ENCODE data around the gene CAPN13. TPM values are rescaled to one million over a fixed set of nuclear protein-coding genes. Genes with fewer than 3 reads are reported as not detected.

The CAPN13 gene
- total and polyA plus RNA-seq, 2 donors (not counting 3 experiments of a cell fraction or from before 2014, with no cell fraction given), result not detected

GRCh38 chr2:30730736-30731647 is 76.3 kb downstream of the CAPN13 start:
- no peak for FAIRE-seq

GRCh38 chr2:30729031-30729430 is 78.2 kb downstream of the CAPN13 start:
- no peaks in the 10 kb centered on the region for H3K27me3 ChIP-seq (ENCODE audit: control insufficient read depth in 2 of 2, insufficient read depth in 2 of 2, low read length in 2 of 2)
- ChIA-PET CTCF (no interaction called here), POLR2A (no interaction called here)
- no peaks in the 10 kb centered on the region for H3K9me3 ChIP-seq (replicated peaks; ENCODE audit: control insufficient read depth, insufficient read depth, low read length)
- H3K4me2 ChIP-seq (ENCODE audit: insufficient read depth, low read length), result no peak overlapping the region
- no peak overlapping the region for H2AFZ ChIP-seq (ENCODE audit: low read depth, low read length)
- BruUV-seq (replicated peaks), result no TSS peak
- no peak overlapping the region for H3K27ac ChIP-seq (ENCODE audit: insufficient read depth, low read depth, low read length)
- H3K9me1 ChIP-seq (replicated peaks; ENCODE audit: control insufficient read depth, extremely low read depth, insufficient read depth, low read length), result no peaks in the 10 kb centered on the region
- no peak overlapping the region for H3K9ac ChIP-seq (replicated peaks; ENCODE audit: extremely low read depth, insufficient read depth, low read length)
- H3K4me3 ChIP-seq (replicated peaks in 1 of 3; ENCODE audit: insufficient read depth in 1 of 3, low read depth in 1 of 3, low read length in 3 of 3), result no peak overlapping the region
- H4K20me1 ChIP-seq (replicated peaks; ENCODE audit: control insufficient read depth, extremely low read depth, insufficient read depth, low read length), result no peaks in the 10 kb centered on the region
- no peaks in the 10 kb centered on the region for H3K36me3 ChIP-seq (ENCODE audit: control insufficient read depth in 2 of 2, extremely low read depth in 1 of 2, insufficient read depth in 2 of 2, low read length in 2 of 2)
- TF ChIP-seq JUN (IDR thresholded peaks at IDR 0.05; ENCODE audit: borderline replicate concordance, insufficient read depth, insufficient read length, low read depth), result no peak
- no peak for TF ChIP-seq POLR2AphosphoS5 (IDR thresholded peaks at IDR 0.05; ENCODE audit: insufficient read depth, low read depth, low read length)
- TF ChIP-seq GATA2 (IDR thresholded peaks at IDR 0.05; ENCODE audit: insufficient read depth, insufficient read length, low read depth, low read length), result no peak
- TF ChIP-seq MAX (IDR thresholded peaks at IDR 0.05; ENCODE audit: insufficient read depth, insufficient read length), result no peak
- TF ChIP-seq POLR2A (IDR thresholded peaks at IDR 0.05; ENCODE audit: low read depth, low read length), result no peak
- TF ChIP-seq CTCF (IDR thresholded peaks at IDR 0.05; ENCODE audit: extremely low read depth in 1 of 2, insufficient read depth in 1 of 2, low read depth in 1 of 2, low read length in 2 of 2), result no peak
- TF ChIP-seq EZH2 (IDR thresholded peaks at IDR 0.05; ENCODE audit: borderline replicate concordance, low read depth, low read length, severe bottlenecking), result no peak
- no peak for TF ChIP-seq MYC (IDR thresholded peaks at IDR 0.05; ENCODE audit: low read depth, low read length)
- TF ChIP-seq FOS (IDR thresholded peaks at IDR 0.05; ENCODE audit: borderline replicate concordance, insufficient read depth, low read length), result no peak
- no peak for DNase-seq (ENCODE audit: low read depth, low spot score)
- intact Hi-C loops (cut with micrococcal nuclease) (no loop called here), dilution Hi-C loops (cut with MboI; ENCODE audit: extremely low pct_ligation_motif_present, low sequenced_read_pairs) (no loop called here)
- no peaks in the 10 kb centered on the region for H3K79me2 ChIP-seq (ENCODE audit: control insufficient read depth, insufficient read depth, low read length)
- no peak for FAIRE-seq
- H3K4me1 ChIP-seq (ENCODE audit: control insufficient read depth, extremely low read depth, insufficient read depth, low read length), result no peaks in the 10 kb centered on the region

More at GRCh38 chr2:30730736-30731647, 76.3 kb downstream of the CAPN13 start:
- H3K9me1 ChIP-seq (replicated peaks; ENCODE audit: control insufficient read depth, extremely low read depth, insufficient read depth, low read length), result no peaks in the 10 kb centered on the region
- no peak overlapping the region for H2AFZ ChIP-seq (ENCODE audit: low read depth, low read length)
- H3K4me1 ChIP-seq (ENCODE audit: control insufficient read depth, extremely low read depth, insufficient read depth, low read length), result no peaks in the 10 kb centered on the region
- intact Hi-C loops (cut with micrococcal nuclease), result no loop called here
- TF ChIP-seq FOS (IDR thresholded peaks at IDR 0.05; ENCODE audit: borderline replicate concordance, insufficient read depth, low read length) (no peak), GATA2 (IDR thresholded peaks at IDR 0.05; ENCODE audit: insufficient read depth, insufficient read length, low read depth, low read length) (no peak), JUN (IDR thresholded peaks at IDR 0.05; ENCODE audit: borderline replicate concordance, insufficient read depth, insufficient read length, low read depth) (no peak), MAX (IDR thresholded peaks at IDR 0.05; ENCODE audit: insufficient read depth, insufficient read length) (no peak), EZH2 (IDR thresholded peaks at IDR 0.05; ENCODE audit: borderline replicate concordance, low read depth, low read length, severe bottlenecking) (no peak), MYC (IDR thresholded peaks at IDR 0.05; ENCODE audit: low read depth, low read length) (no peak)
- H3K36me3 ChIP-seq (ENCODE audit: control insufficient read depth in 2 of 2, extremely low read depth in 1 of 2, insufficient read depth in 2 of 2, low read length in 2 of 2), result no peaks in the 10 kb centered on the region
- no peaks in the 10 kb centered on the region for H3K9me3 ChIP-seq (replicated peaks; ENCODE audit: control insufficient read depth, insufficient read depth, low read length)
- no peak overlapping the region for H3K4me2 ChIP-seq (ENCODE audit: insufficient read depth, low read length)
- no peaks in the 10 kb centered on the region for H3K79me2 ChIP-seq (ENCODE audit: control insufficient read depth, insufficient read depth, low read length)
- CTCF ChIA-PET, result no interaction called here
- no peaks in the 10 kb centered on the region for H3K27me3 ChIP-seq (ENCODE audit: control insufficient read depth in 2 of 2, insufficient read depth in 2 of 2, low read length in 2 of 2)
- DNase-seq (ENCODE audit: low read depth, low spot score), result no peak
- H4K20me1 ChIP-seq (replicated peaks; ENCODE audit: control insufficient read depth, extremely low read depth, insufficient read depth, low read length), result no peaks in the 10 kb centered on the region
- POLR2A ChIA-PET, result no interaction called here
- no peak overlapping the region for H3K27ac ChIP-seq (ENCODE audit: insufficient read depth, low read depth, low read length)
- no peak overlapping the region for H3K4me3 ChIP-seq (replicated peaks in 1 of 3; ENCODE audit: insufficient read depth in 1 of 3, low read depth in 1 of 3, low read length in 3 of 3)
- no peak overlapping the region for H3K9ac ChIP-seq (replicated peaks; ENCODE audit: extremely low read depth, insufficient read depth, low read length)
- no TSS peak for BruUV-seq (replicated peaks)
- dilution Hi-C loops (cut with MboI; ENCODE audit: extremely low pct_ligation_motif_present, low sequenced_read_pairs), result no loop called here

Measured in endothelial cell of umbilical vein (primary cell).